ENCODE data around the gene SLC16A14.
"Not testable (repeated sequence)": the region's sequence is repeated elsewhere in the genome, so short reads cannot be mapped to it uniquely, and the experiment has no call there.

Gene SLC16A14

GRCh38 chr2:230068651-230069055, at the start of gene SLC16A14:
Gene SLC16A14 (minus strand): TSS chr2:230068924. CDS start chr2:230059352, 9,572 bp downstream.
- DNase-seq: peak; percentile 78

GRCh38 chr2:230106771-230107170, 38.0 kb upstream of the SLC16A14 start:
- DNase-seq: no peak

GRCh38 chr2:230101967-230102366, 33.2 kb upstream of the SLC16A14 start:
- DNase-seq: not testable (repeated sequence)

GRCh38 chr2:230097841-230098240, 29.1 kb upstream of the SLC16A14 start:
- DNase-seq: no peak

- no peak for DNase-seq
Measured at GRCh38 chr2:230097424-230097823, 28.7 kb upstream of the SLC16A14 start.

GRCh38 chr2:230090967-230091366, 22.2 kb upstream of the SLC16A14 start:
- DNase-seq: no peak

GRCh38 chr2:230085201-230085600, 16.5 kb upstream of the SLC16A14 start:
- no peak for DNase-seq

- no peak for DNase-seq
Measured at GRCh38 chr2:230077851-230078547, 9.3 kb upstream of the SLC16A14 start.

- no peak for DNase-seq
Measured at GRCh38 chr2:230076819-230077218, 8.1 kb upstream of the SLC16A14 start.

- DNase-seq: no peak
Measured at GRCh38 chr2:230075988-230076631, 7.4 kb upstream of the SLC16A14 start.

- DNase-seq: no peak
Measured at GRCh38 chr2:230071421-230071820, 2.7 kb upstream of the SLC16A14 start.

- no peak for DNase-seq
Measured at GRCh38 chr2:230069402-230069801, 678 bp upstream of the SLC16A14 start.

- DNase-seq: peak; percentile 67
Measured at GRCh38 chr2:230068016-230068650, 591 bp downstream of the SLC16A14 start.

- no peak for DNase-seq
Measured at GRCh38 chr2:230060672-230061293, 7.9 kb downstream of the SLC16A14 start.

GRCh38 chr2:230053753-230054478, 14.8 kb downstream of the SLC16A14 start:
- DNase-seq: no peak

GRCh38 chr2:230052299-230052698, 16.4 kb downstream of the SLC16A14 start:
- DNase-seq: no peak

GRCh38 chr2:230050136-230050535, 18.6 kb downstream of the SLC16A14 start:
- DNase-seq: no peak

GRCh38 chr2:230048010-230048671, 20.6 kb downstream of the SLC16A14 start:
- no peak for DNase-seq

GRCh38 chr2:230046491-230046890, 22.2 kb downstream of the SLC16A14 start:
- no peak for DNase-seq

GRCh38 chr2:230043461-230043860, 25.3 kb downstream of the SLC16A14 start:
- DNase-seq: no peak

GRCh38 chr2:230043025-230043424, 25.7 kb downstream of the SLC16A14 start:
- no peak for DNase-seq

GRCh38 chr2:230042195-230042594, 26.5 kb downstream of the SLC16A14 start:
- no peak for DNase-seq
